Uterus (tissue), 4 donors: ENCODE results near the gene DNAJC25. TPM values are rescaled to one million over a fixed set of nuclear protein-coding genes. Genes with fewer than 3 reads are reported as not detected.

Source experiments
- DNase-seq, 2 donors: peaks; one replicate each; pipeline ENCODE4 v3.0.0-alpha.2; 2019 to 2020
- H3K27ac ChIP-seq, 2 donors: fragments of 200-600 bp; sonication (generic); 1 replicate in 1 of 2; 2 replicates in 1 of 2; pipeline ENCODE4 v1.5.1; 2016 to 2018
- H3K27me3 ChIP-seq, 2 donors: fragments of 200-600 bp; sonication (generic); one replicate each; pipeline ENCODE4 v1.5.1; 2018 to 2019; ENCODE audit warnings: control low read depth in 1 of 2
- H3K36me3 ChIP-seq, 2 donors: fragments of 200-600 bp; sonication (generic); one replicate each; pipeline ENCODE4 v1.5.1; 2019; ENCODE audit warnings: control low read depth in 1 of 2
- H3K4me1 ChIP-seq, 2 donors: fragments of 200-600 bp; sonication (generic); one replicate each; pipeline ENCODE4 v1.5.1; 2018 to 2019; ENCODE audit warnings: control low read depth in 1 of 2
- H3K4me3 ChIP-seq, 2 donors: fragments of 200-600 bp; sonication (generic); 1 replicate in 1 of 2; 2 replicates in 1 of 2; pipeline ENCODE4 v1.5.1; 2018 to 2019; ENCODE audit warnings: mild to moderate bottlenecking in 1 of 2
- H3K9me3 ChIP-seq, 2 donors: fragments of 200-600 bp; sonication (generic); one replicate each; pipeline ENCODE4 v1.5.1; 2019; ENCODE audit warnings: control low read depth in 1 of 2
- CTCF ChIP-seq, 4 experiments: fragments of 200-600 bp in 2 of 4; fragments of 450-650 bp in 2 of 4; sonication (generic) in 2 of 4; IDR thresholded peaks; one replicate each; pipeline ENCODE4 v1.5.1; 2016 to 2019; ENCODE audit warnings: antibody characterized with exemption in 4 of 4, mild to moderate bottlenecking in 2 of 4, moderate library complexity in 1 of 4
- POLR2A ChIP-seq, 2 donors: fragments of 450-650 bp; IDR thresholded peaks; one replicate each; pipeline ENCODE4 v1.6.1; 2016; ENCODE audit warnings: antibody characterized with exemption in 2 of 2, mild to moderate bottlenecking in 1 of 2, moderate library complexity in 1 of 2
- intact Hi-C: fragments of 100-400 bp; cut with DNase I; formaldehyde crosslinking; loops from one replicate; pipeline ENCODE4 v1.15.1; 2023; ENCODE audit warnings: low total_unique reads
- total RNA-seq, 4 donors: library from RNA; depleted of rRNA in 3 of 4; stranded (reverse); fragments of >200 nt in 3 of 4; gene quantifications; one replicate each; pipeline versions ENCODE4 v1.1.0 to v1.2.4, GENCODE V29; 2014 to 2023
- donor health status: DM: yes; HTN: yes; CAD: no.

The DNAJC25 gene
- 10 to 100 TPM in 1 of 4 donors, 1 to 10 TPM in 2, not detected in 1; 8.4 to 24.7 (median 9.1) TPM for total RNA-seq

GRCh38 chr9:111631214-111631971 lies at the start of gene DNAJC25:
TSS of gene DNAJC25 (plus strand) at chr9:111631334. CDS start at chr9:111631408, 74 bp downstream.
- peak; percentile 95 for DNase-seq
- Histone ChIP-seq H3K27me3 (no peaks in the 10 kb centered on the region), H3K27ac (peak within 1 kb of the TSS; percentile 69 to 87), H3K9me3 (no peaks in the 10 kb centered on the region), H3K36me3 (no peaks in the 10 kb centered on the region), H3K4me3 (peak within 1 kb of the TSS; percentile 83 to 94), H3K4me1 (no peaks in the 10 kb centered on the region)
- intact Hi-C loops: no loop called here
- TF ChIP-seq CTCF (IDR thresholded peaks at IDR 0.05): peak in 1 of 4 experiments; percentile 17
- TF ChIP-seq POLR2A (IDR thresholded peaks at IDR 0.05): peak; percentile 99 to 100

- Histone ChIP-seq H3K27ac (no peak overlapping the region), H3K4me3 (no peak overlapping the region), H3K36me3 (no peaks in the 10 kb centered on the region), H3K4me1 (no peaks in the 10 kb centered on the region), H3K9me3 (no peaks in the 10 kb centered on the region), H3K27me3 (no peaks in the 10 kb centered on the region)
- intact Hi-C loops: no loop called here
- TF ChIP-seq POLR2A (IDR thresholded peaks at IDR 0.05): no peak
- no peak for TF ChIP-seq CTCF (IDR thresholded peaks at IDR 0.05)
- DNase-seq: no peak
Observed at GRCh38 chr9:111582888-111583287, 48.2 kb upstream of the DNAJC25 start.

GRCh38 chr9:111586378-111586777 lies 44.8 kb upstream of the DNAJC25 start:
- no peak overlapping the region for H3K27ac ChIP-seq
- no peaks in the 10 kb centered on the region for H3K9me3 ChIP-seq
- intact Hi-C loops: no loop called here
- no peak for DNase-seq
- TF ChIP-seq CTCF (IDR thresholded peaks at IDR 0.05): no peak
- no peak for TF ChIP-seq POLR2A (IDR thresholded peaks at IDR 0.05)
- H3K27me3 ChIP-seq: no peaks in the 10 kb centered on the region
- H3K4me1 ChIP-seq: no peaks in the 10 kb centered on the region
- no peaks in the 10 kb centered on the region for H3K36me3 ChIP-seq
- no peak overlapping the region for H3K4me3 ChIP-seq

- H3K4me3 ChIP-seq: no peak overlapping the region
- intact Hi-C loops: no loop called here
- no peaks in the 10 kb centered on the region for H3K4me1 ChIP-seq
- H3K36me3 ChIP-seq: no peaks in the 10 kb centered on the region
- no peaks in the 10 kb centered on the region for H3K27me3 ChIP-seq
- no peak overlapping the region for H3K27ac ChIP-seq
- no peak for DNase-seq
- no peaks in the 10 kb centered on the region for H3K9me3 ChIP-seq
- no peak for TF ChIP-seq CTCF (IDR thresholded peaks at IDR 0.05)
- no peak for TF ChIP-seq POLR2A (IDR thresholded peaks at IDR 0.05)
Observed at GRCh38 chr9:111588846-111589245, 42.3 kb upstream of the DNAJC25 start.

- H3K9me3 ChIP-seq: no peaks in the 10 kb centered on the region
Observed at GRCh38 chr9:111597852-111598732, 33.0 kb upstream of the DNAJC25 start.

More at GRCh38 chr9:111597852-111598732, 33.0 kb upstream of the DNAJC25 start:
- H3K4me1 ChIP-seq: no peaks in the 10 kb centered on the region
- TF ChIP-seq POLR2A (IDR thresholded peaks at IDR 0.05) (no peak), CTCF (IDR thresholded peaks at IDR 0.05) (peak; percentile 31 to 69 (median 52))
- no peaks in the 10 kb centered on the region for H3K27me3 ChIP-seq
- intact Hi-C loops: no loop called here
- peak overlapping the region; percentile 46 to 58 for H3K4me3 ChIP-seq
- H3K36me3 ChIP-seq: no peaks in the 10 kb centered on the region
- H3K27ac ChIP-seq: peak overlapping the region; percentile 83 to 86
- DNase-seq: peak; percentile 73
